Stimulated activated CD8-positive, alpha-beta memory T cell treated with anti-CD3 and anti-CD28 coated beads, Interleukin-4, amount 100 ng/mL, for 48 hours (primary cell): Measurements from ENCODE around the gene EIF2AK2.
"Not testable (repeated sequence)": the region's sequence is repeated elsewhere in the genome, so short reads cannot be mapped to it uniquely, and the experiment has no call there.

ENCODE experiments used
- DNase-seq: peaks from one replicate; pipeline ENCODE4 v3.0.0-alpha.2; 2020

EIF2AK2 gene

DNA sequence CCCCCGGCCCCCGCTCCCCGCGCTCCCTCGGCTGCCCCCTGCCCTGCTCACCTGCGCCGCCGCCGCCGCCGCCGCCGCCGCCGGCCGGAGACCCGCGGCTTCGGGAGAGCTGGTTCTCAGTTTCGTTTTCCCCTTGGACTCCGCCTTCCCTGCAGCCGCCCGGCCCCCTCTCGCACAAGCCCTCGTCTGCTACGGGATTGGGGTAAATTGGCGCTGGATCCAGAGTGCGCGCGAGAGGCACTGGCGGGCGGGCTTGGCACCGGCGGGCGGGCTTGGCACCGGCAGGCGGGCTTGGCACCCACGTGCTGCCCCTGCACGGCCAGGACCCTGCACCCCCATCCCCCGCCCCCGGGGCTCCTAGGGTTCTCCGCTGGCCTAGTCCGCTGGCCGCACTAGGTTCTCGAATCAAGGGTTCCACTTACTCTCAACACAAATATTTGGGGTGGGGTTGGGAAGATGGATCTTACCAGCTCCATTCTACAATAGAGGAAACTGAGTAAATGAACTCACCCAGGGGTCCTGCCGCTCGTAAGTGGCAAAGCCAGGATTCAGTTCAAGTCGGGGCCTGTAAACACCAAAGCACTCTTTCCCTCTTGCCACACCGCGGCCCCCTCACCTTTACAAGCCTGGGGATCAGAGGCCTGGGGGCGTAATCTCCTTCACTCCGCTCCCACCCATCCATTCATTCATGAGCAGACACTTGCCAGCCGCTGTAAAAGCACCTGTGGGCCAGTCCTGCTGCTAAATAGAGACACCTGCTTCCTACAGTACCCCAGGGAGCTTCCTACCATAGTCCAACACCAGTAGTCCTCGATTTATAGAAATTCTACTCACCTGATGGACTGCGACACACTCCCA lies at the start of gene EIF2AK2:
Gene EIF2AK2 (minus strand): TSS at position 124 of the 858 bp plus-strand sequence. CDS start 9,174 bp downstream, outside the sequence.
- peak; percentile 84 for DNase-seq

DNA sequence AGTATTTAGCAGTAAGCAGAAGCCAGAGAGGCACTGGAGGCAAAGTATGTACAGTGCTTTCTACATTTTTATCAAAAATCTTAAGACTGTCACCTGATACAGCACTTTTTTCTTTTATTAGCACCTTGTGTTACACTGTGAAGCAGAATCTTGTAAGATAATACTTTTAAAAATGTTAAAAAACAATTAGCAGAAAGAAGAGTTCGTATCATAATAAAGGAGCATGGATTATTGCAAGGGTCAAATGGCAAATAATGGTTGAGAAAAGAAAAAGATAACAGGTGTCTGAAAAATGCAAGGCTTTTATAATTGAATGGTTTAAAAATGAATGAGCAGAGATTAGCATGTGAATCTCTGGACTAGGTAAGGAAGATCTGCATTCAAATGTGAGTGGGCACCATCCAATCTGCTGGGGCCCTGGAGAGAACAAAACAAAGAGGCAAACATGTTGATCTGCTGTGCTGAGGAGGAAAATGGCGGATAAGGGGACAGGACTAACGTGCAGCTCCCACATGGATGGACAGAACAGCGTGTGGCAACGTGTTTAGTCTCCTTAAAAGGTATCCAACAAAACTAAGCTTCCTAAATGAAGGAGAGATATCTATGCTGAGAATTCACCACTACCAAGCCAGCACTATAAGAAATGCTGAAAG lies 49.0 kb upstream of the EIF2AK2 start:
- DNase-seq = no peak

DNA sequence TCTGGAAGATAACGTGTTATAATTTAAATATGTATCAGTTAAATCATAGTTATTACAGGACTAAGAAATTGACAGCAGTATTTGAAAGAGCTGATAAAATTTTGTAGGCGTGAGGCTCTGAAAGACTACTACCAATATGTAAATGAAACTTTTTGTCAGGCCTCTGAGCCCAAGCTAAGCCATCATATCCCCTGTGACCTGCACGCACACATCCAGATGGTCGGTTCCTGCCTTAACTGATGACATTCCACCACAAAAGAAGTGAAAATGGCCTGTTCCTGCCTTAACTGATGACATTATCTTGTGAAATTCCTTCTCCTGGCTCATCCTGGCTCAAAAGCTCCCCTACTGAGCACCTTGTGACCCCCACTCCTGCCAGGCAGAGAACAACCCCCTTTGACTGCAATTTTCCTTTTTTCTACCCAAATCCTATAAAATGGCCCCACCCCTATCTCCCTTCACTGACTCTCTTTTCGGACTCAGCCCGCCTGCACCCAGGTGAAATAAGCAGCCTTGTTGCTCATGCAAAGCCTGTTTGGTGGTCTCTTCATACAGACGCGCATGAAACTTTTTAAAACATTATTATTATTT lies 48.4 kb upstream of the EIF2AK2 start:
- not testable (repeated sequence) for DNase-seq

DNA sequence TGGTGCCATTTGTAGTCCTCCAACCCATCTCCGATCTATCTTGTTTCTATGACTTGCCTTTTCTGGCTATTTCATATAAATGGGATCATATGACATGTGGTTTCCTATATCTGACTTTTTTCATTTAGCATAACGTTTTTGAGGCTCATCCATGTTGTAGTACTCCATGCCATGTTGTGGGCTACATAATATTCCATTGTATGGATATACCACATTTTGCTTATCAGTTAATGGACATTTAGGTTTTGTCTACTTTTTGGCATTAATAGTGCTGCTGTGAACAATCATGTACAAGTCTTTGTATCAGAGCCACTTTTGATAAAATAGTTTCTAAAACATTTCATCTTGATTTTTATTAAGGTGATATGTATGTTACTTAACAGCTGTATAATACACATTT lies 46.9 kb upstream of the EIF2AK2 start:
- no peak for DNase-seq

DNA sequence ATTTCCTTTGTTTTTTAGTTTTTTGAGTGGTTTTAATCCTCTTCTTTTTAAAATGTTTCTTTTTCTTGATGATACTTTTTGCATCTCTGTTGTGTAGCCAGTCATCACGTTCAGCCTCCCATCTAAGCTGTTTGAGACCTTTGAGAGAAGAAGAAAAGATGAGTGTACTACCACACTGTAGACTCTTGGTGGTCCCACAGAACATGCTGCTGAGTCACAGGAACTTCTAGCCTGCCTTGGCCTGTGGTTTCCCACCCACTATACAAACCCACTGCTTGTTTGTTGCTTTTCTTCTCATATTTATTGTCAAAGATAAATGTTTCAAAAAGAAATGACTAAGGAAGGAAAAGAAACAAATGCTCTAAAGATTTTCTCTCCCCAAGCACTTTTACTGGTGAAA lies 45.0 kb upstream of the EIF2AK2 start:
- DNase-seq = peak; percentile 65

DNA sequence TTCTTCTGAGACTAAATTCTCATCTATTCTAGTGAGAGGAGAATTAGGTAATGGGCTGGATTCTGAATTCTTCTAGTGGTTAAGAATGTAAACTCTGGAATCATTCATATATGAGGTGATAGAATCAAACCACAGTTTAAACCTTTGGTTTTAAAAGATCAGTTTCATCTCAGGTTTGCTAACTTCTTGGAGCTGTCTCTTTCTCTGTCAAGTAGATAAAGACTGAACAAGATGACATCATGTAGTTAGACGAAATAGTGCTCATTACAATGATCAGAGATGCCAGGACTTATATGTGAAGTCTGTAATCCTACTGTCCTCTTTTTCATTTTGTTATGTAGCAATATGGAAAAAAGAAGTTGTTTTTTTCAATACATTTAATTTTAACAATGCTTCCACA lies 44.4 kb upstream of the EIF2AK2 start:
- no peak for DNase-seq

DNA sequence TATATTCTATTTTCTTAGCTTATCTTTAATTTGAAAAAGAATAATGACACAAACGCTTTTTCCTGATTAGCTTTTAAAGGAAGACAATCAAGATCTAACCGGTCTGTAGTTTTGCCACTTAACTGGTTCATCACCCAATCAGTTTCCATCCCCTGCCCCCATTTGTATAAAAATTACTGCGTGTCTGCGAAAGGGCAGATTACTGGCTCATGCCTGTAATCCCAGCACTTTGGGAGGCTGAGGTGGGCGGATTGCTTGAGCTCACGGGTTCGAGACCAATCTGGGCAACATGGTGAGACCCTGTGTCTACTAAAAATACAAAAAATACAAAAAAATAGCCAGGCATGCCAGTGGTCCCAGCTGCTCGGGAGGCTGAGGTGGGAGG lies 41.9 kb upstream of the EIF2AK2 start:
- no peak for DNase-seq

DNA sequence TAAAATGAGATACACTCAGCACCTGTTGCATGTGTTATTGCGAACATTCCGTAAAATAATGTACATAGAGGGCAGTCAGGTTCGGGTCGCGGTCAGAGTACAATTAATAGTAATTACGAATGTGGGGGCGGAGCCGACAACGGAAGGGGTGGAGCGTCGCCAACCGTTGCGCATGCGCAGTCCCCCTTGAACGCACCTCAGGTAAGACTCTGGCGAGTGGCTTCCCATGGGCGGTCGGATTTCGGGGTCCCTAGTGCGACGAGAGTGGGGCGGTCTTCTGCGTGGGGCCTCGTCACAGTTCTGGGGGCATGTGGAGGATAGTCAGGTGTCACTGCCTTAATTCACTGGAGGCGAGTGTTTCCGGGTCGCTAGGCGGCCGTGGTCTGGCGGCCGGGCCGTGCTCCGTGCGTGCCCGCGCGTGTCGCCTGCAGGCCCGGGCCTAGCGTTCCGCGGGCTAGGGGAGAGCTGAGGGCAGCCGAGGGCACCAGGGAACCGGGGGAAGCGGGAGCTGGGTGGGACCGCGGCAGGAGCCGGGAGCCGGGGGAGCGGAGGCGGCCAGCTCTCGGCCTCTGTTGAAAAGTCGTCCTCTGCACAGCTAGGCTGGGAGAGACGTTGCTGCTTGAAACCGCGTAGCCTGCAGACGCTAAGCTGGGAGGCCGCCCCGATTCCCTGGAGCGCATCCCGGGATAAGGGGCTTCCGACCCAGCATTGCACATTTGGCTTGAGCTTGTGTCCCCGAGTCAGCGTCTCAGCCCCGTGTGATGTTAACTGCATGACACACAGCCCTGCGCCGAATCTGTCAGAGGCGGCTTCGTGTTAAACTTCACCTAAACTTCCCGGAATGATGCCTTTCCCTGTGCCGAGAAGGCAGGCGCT lies 39.8 kb upstream of the EIF2AK2 start, which contains the start of gene CEBPZOS:
Gene CEBPZOS (plus strand): TSS at position 177 of the 876 bp plus-strand sequence. CDS start 3,209 bp downstream, outside the sequence.
- DNase-seq = peak; percentile 95

DNA sequence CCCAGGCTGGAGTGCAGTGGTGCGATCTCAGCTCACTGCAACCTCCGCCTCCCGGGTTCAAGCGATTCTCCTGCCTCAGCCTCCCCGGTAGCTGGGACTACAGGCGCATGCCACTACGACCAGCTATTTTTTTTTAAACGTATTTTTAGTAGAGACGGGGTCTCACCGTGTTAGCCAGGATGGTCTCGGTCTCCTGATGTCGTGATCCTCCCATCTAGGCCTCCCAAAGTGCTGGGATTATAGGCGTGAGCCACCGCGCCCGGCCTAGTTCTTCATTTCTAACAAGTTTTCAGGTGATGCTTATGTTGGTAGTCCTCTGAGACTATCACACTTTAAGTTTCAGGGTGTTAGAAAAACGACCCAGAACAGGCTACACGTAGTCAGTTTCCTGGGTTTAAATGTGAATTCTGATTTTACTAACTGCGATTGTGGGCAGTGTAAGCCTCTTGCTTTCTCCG lies 39.1 kb upstream of the EIF2AK2 start:
- not testable (repeated sequence) for DNase-seq

DNA sequence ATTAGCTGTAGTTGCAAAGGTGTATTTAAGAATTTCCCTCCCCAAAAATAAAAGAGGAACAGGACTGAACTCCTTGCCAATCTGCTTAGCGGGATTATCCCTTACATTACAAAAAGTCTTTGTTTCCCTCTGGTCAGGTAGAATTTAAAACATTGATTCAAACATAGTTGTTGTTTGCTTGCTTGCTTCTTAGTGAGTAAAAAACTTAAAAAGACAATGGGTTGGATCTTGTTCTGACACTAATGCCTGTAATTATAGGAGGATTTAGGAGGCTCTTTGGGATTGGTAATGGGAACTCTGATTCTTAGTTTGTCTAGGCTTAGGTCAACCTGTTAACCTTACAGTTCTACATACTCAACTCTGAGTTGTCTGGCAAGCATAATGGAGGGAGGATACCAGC lies 35.8 kb upstream of the EIF2AK2 start:
- DNase-seq = no peak

DNA sequence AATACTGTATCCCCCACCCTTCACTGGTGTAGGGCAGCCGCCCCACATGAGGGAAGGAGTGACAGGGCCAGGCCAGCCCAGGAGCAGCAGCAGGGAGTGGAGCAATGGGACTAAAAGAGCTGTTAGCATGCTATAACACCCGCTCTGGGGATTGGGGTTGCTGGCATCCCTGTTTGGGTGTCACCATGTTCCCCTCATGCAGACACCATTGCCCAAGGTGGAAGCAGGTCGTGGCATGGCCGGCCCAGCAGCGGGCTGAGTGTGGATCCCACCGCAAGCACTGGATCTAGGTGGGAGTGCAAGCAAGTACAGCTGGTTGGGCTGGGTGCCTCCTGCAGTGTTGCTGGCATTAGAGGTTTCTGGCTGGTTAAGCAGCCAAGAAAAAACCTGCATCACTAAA lies 35.0 kb upstream of the EIF2AK2 start:
- DNase-seq = no peak

DNA sequence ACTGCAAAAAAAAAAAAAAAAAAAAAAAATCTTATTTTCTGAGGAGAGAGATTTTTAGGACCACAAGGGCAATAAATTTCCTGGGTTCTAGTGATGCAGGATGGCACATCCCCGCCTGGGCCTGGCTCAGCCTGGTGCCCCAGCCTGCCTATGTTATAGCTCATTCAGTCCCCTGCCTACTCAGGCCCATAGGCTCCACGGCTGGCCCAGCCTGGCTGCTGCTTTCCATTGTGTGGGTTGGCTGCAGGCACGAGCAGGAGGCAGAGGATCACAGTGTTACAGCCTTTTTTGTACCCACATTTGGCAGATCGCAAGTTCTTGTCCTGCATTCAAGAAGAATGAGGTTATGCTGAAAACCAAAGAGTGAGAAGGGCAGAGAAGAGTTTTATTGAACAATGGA lies 34.5 kb upstream of the EIF2AK2 start:
- no peak for DNase-seq

DNA sequence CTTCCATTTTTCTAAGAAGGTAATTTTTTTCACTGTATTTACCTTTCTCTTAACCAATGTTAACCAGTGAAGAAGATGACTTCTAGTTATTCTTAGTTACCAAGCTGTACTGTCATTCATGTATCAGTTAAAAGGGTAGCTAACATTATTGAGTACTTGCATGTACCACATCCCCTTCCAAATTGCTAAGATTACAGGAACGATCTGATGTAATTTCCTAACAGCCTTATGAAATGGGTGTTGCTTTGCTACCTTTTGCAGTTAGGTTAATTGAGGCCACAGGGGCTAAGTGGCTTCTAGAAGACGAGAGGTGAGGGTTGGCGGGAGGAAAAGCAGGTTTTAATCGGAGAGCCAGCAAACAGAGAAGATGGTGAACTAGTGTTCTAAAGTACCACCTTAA lies 33.5 kb upstream of the EIF2AK2 start:
- no peak for DNase-seq

DNA sequence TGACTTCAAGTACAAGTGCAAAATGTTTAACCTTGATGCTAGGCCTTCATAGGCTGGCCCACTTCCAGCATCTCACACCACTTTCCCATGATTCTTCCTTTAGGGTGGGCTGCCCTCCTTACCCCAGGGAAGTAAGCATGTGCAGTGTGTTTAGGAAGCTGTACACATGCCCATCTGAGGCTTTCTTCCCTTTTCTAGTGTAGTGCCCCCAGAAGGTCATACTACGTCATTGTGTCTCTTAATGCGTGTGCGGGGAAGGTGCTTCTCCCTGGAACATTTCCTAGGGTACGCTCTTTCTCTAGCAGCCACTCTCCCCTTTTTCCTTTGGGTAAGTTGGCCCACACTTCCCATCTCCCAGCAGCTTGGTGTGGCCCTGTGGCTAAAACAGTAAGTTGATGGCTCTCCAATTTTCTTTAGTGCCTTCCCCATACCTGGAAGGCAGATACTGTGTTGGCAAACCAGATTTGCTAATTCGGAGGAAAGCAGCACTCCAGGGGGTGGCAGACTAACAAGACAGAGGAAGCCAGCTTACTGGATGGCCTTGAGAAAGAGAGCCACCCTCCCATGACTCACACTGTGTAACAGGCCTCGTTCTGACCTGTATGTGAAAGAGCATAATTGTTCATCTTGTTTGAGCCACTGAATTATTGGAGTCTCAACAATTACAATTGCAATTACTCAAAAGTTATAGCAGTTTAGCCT lies 32.8 kb upstream of the EIF2AK2 start:
- DNase-seq = no peak

DNA sequence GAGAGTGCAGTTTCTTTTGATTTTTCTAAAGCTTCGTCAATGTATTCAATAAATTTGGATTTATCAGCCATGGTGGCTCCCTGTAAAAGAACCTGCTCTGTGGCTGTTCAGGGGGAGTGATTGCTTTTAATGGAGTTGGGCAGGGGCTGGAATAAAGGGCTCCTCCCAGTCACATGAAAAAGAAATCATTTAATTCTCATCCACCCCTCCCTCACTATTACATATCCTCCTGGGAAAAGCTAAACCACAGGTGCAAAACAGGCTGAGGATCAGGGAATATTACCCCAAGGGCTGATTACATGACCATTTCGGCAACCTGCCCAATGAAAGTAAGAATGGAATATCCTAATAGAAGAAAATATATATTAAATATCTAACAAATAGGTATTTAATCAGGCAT lies 31.8 kb upstream of the EIF2AK2 start, which contains the start of gene SULT6B1:
Gene SULT6B1 (minus strand): TSS at position 101 of the 400 bp plus-strand sequence. CDS start 30 bp downstream, at position 71.
- DNase-seq = no peak

DNA sequence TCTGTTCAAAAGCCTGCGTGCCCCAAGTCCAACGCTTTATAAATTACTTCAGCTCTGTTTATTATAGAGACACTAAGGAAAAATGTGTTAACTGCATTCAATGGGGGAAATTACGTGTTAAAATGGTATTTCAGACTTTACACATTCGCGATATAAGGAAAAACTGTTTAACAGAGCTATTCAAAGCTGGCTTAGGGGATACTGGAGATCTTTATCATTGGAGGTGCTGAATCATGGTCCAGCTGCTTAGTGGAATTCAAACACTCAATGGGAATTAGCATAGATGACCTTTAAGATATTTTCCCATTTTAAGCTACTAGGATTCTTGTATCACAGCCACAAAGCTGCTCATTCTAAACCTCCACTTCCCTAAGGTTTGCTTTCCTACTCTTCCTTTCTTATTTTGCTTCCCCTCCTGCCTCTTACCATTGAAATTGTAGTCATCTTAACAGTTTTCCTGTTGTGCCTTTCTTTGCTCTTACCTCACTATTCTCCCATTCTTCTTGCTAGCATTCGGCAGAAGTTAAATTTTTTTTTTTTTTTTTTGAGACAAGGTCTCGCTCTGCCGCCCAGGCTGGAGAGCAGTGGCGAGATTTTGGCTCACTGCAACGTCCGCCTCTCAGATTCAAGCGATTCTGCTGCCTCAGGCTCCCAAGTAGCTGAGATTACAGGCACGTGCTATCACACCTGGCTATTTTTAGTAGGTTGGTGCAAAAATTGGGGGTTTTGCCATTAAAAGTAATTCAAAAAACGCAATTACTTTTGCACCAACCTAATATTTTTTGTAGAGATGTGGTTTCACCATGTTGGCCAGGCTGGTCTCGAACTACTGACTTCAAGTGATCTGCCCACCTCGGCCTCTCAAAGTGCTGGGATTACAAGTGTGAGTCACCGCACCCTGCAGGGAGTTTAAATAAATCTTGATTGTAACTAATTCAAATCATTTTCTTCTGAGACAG lies 25.2 kb upstream of the EIF2AK2 start:
- DNase-seq = no peak

DNA sequence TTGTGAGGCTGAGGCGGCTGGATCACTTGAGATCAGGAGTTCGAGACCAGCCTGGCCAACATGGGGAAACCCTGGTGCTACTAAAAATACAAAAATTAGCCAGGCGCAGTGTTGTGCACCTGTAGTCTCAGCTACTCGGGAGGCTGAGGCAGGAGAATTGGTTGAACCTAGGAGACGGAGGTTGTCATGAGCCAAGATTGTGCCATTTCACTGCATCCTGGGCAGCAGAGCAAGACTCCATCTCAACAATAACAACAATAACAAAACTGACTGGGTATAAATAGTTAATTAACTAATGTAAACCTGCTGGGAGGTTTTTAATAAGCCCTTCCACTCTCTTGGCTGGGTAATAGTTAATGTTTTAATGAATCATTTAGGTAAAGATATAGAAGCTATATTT lies 23.9 kb upstream of the EIF2AK2 start:
- no peak for DNase-seq

DNA sequence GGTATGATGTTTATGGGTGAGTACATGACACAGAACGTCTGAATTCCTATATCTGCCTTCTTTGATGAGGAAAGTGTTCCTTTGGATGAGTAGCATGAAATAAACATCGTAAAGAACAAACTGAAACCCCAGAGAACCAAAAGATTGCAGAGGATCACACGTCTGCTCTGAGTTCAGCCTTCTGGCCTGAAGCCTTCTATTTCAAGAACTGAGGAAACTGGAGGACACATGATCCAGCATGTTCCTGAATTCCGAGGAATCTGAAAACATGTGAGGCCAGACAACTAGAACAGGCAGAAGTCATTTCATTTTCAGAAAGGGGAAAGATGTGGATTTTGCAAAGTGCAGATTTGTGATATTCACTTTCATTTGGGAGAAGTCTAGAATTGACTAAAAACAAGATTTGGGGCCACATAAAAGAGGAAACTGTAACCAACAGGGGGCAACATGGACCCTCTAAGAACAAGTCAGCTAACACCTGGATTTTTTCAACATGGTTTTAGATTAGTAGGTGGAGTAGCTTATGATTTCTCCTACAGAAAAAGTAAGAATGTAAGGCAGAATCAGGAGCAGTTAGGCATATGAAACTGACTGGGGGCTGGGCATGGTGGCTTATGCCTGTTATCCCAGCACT lies 23.3 kb upstream of the EIF2AK2 start:
- no peak for DNase-seq

DNA sequence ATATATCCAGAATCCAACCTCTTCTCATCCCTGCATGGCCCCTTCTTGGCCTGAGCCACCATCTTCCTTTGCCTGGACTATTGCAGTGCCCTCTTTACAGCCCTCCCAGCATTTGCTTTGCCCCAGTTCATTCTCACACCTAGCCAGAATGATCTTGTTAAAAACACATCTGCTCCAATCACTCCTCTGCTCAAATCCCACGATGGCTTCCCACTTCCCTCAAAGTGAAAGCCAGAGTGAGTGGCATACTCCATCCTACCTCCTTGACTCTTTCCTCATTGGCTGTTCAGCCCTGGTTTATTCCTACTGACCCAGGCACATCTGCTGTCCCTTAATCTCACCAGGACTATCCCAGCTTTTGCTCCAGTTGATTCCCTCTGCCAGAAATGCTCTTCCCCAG lies 17.0 kb upstream of the EIF2AK2 start:
- no peak for DNase-seq

DNA sequence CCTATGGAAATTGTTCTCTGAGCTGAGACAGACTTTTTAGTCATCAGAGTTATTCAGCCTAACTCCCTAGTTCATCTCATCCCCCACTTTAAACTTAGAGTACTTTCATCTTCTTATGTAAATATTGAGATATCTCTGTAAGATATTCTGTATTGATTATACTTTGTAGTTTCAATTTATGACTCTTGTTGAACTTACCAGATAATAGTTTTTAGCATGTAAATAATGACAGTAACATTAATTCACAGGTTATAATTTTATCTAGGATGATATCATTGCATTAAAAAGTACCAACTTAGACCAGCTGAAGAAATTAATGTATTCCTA lies 14.8 kb upstream of the EIF2AK2 start:
- DNase-seq = no peak
